RWPE1 (cell line): Measurements from ENCODE around the gene ITGB4.

Source experiments
- CTCF ChIA-PET: fragments of 350-600 bp; sonication (Branson Sonifier 250); formaldehyde crosslinking; extraction: SDS; loops from one replicate; lab custom pipeline; 2021; lab: Yijun Ruan, JAX
- POLR2A ChIA-PET: fragments of 400-600 bp; formaldehyde crosslinking; extraction: SDS; loops from one replicate; lab custom pipeline; 2020; ENCODE audit warnings: antibody characterized with exemption; ENCODE audit not compliant: low non-redundant PET; lab: Yijun Ruan, JAX
- DNase-seq: peaks from one replicate; pipeline ENCODE4 v3.0.0; 2012; ENCODE audit warnings: low spot score
- H3K27ac ChIP-seq: fragments of 450-650 bp; 2 replicates; pipeline ENCODE4 v1.5.1; 2017
- TF ChIP-seq, protein P1 (sequence below): fragments of 450-650 bp; conservative IDR thresholded peaks from 2 replicates; pipeline ENCODE4 v1.5.1; 2017; ENCODE audit warnings: low read depth, mild to moderate bottlenecking

ITGB4 gene

DNA sequence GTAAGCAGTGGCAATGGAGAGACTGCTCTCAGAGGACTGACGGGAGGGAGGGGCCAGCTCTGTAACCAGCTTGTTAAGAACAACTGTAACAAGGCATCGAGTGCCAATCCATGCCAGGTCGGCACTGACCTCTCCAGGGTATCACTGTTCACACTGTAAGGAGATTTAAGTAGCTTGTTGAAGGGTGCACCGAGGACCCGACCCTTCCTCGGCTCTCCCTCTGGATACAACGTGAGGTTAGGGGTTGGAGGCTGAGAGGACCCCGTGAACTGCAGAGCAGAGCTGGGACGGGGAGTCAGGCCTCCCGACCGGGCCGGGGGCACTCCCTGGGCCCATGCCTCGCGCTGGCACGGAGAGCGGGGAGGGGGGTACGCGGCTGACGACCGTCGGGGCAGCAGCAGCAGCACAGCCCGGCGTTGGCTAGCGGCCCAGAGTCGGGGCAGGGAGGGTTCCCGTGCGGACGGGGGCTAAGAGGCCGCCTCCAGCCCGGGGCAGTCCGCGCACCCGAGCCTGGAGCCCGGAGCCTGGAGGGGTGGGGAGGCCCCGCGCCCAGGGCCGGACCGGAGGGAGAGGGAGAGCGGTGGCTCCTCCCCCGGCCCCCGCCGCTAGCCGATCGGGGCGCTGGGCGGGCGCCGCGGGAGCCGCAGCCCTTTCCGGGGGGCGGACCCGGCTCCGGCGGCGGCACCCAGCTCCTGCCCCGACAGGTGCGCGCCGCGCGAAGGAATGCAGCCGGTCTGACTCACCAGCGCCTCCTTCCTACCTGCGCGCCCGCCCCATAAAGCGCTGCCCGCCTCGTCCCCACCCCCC is at the start of gene ITGB4:
Gene ITGB4 (plus strand): TSS at position 804 of the 807 bp plus-strand sequence. CDS start 3,245 bp downstream, outside the sequence.
- peak within 1 kb of the TSS; percentile 98 for H3K27ac ChIP-seq
- peak; percentile 92 for DNase-seq
- ChIA-PET POLR2A (interaction anchor here (0.6 to 4.0 kb wide), 7 partner anchors 10 to 39 kb away, joined by 5 to 39 read pairs (median 10); no protein-coding TSS in a partner anchor), CTCF (interaction anchor here (0.6 to 1.7 kb wide), 5 partner anchors 27 to 88 kb away, joined by 3 to 9 read pairs (median 6); partner anchors contain the start of gene SMIM5)
- TF ChIP-seq, protein P1, sequence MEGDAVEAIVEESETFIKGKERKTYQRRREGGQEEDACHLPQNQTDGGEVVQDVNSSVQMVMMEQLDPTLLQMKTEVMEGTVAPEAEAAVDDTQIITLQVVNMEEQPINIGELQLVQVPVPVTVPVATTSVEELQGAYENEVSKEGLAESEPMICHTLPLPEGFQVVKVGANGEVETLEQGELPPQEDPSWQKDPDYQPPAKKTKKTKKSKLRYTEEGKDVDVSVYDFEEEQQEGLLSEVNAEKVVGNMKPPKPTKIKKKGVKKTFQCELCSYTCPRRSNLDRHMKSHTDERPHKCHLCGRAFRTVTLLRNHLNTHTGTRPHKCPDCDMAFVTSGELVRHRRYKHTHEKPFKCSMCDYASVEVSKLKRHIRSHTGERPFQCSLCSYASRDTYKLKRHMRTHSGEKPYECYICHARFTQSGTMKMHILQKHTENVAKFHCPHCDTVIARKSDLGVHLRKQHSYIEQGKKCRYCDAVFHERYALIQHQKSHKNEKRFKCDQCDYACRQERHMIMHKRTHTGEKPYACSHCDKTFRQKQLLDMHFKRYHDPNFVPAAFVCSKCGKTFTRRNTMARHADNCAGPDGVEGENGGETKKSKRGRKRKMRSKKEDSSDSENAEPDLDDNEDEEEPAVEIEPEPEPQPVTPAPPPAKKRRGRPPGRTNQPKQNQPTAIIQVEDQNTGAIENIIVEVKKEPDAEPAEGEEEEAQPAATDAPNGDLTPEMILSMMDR: no peak

DNA sequence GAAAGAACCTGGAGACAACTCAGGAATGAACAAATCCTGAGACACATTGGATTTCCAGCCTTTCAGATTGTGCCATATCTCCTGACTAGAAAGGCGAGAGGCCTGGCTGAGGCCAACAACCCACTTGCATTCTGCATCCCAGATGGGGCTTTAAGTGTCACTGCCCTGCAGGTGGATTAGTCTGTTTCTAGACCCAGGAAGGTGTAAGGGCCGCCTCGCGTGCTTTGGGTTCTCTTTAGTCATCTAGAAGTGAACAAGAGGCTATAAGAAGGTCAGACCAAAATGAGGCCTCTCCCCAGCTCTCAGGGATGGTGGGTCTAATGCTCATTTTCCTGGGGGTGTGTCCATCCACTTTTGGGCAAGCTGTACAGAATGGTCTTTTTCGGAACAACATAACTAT is 49.2 kb upstream of the ITGB4 start:
- TF ChIP-seq, protein P1: no peak
- CTCF ChIA-PET: interaction anchor here (0.6 kb wide), 2 partner anchors 17 to 388 kb away, joined by 3 to 8 read pairs; no protein-coding TSS in a partner anchor
- DNase-seq: no peak
- no peak overlapping the region for H3K27ac ChIP-seq
- POLR2A ChIA-PET: no interaction called here

DNA sequence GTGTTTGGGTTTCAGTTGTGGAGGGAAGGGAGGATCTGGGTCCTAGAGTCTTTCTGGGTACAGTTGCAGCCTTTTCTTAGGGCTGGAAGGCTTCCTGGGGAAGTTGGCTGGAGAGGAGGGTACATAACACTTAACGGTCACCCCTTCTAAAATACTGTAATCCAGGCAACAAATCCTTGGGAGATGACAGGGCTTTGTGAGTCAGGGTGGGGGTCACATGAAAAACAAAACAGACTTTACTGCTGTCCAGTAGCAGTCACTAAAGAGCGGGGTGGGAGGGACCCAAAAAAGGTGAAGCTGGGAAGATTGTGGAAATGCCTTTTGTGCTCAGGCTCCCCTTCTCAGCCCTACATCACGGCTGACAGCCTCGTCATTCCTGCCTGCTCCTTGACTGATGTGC is 47.8 kb upstream of the ITGB4 start:
- H3K27ac ChIP-seq: peak overlapping the region; percentile 47
- POLR2A ChIA-PET: no interaction called here
- TF ChIP-seq, protein P1: no peak
- CTCF ChIA-PET: interaction anchor here (0.6 to 2.1 kb wide), 4 partner anchors 36 to 145 kb away, joined by 3 to 10 read pairs (median 4); no protein-coding TSS in a partner anchor
- DNase-seq: no peak

DNA sequence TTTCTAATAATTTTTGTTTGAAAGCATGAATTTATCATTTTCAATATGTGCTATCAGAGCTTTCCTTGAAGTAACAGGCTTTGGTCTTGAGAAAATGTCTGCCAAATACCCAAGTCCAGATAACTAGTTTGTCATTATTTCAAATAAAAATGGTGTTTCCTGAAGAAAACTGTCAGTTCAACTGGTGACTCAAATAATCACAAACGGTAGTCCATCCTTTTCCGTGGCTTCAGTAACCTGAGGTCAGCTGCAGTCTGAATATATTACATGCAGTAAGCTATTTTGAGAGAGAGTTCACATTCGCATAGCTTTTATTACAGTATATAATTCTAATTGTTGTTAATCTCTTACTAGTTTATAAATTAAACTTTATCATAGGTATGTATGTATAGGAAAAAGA is 44.8 kb upstream of the ITGB4 start:
- no peak overlapping the region for H3K27ac ChIP-seq
- DNase-seq: no peak
- POLR2A ChIA-PET: interaction anchor here (0.7 to 1.1 kb wide), 2 partner anchors 10 to 61 kb away, joined by 7 to 10 read pairs; partner anchors contain the start of gene RECQL5
- TF ChIP-seq, protein P1: no peak
- CTCF ChIA-PET: interaction anchor here (0.6 kb wide), 1 partner anchor 12 kb away, joined by 3 read pairs; no protein-coding TSS in a partner anchor

DNA sequence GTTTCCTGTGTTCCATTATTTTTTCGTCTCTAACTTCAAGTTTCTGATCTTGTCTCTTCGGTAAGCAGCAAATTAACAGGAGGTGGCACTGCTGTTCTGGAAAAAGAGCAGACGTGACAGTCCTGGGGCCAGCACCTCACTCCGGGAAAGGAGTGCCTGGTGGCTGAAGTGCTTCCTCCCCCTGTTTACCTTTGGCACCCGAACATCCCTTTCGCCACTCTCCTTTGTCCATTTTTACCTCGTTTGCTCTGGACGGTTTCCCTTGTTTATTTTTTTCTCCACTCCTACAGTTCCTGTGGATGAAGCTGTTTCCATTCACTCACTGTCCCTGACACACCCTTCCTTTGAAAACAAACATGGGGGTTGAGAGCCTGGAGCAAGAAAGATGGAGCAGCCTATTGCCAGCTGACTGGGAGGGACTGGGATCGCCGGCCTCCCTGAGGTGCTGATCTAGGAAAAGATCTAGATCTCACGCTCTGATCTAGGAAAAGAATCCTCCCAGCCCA is 41.5 kb upstream of the ITGB4 start:
- ChIA-PET CTCF (interaction anchor here (0.6 to 4.0 kb wide), 15 partner anchors 10 to 217 kb away, joined by 3 to 18 read pairs (median 5); partner anchors contain the start of genes ITGB4 and SMIM5), POLR2A (interaction anchor here (0.6 to 0.8 kb wide), 2 partner anchors 33 to 43 kb away, joined by 3 to 4 read pairs; no protein-coding TSS in a partner anchor)
- peak overlapping the region; percentile 100 for H3K27ac ChIP-seq
- DNase-seq: peak; percentile 49
- TF ChIP-seq, protein P1: no peak; the same call in 1 of the 2 replicates

DNA sequence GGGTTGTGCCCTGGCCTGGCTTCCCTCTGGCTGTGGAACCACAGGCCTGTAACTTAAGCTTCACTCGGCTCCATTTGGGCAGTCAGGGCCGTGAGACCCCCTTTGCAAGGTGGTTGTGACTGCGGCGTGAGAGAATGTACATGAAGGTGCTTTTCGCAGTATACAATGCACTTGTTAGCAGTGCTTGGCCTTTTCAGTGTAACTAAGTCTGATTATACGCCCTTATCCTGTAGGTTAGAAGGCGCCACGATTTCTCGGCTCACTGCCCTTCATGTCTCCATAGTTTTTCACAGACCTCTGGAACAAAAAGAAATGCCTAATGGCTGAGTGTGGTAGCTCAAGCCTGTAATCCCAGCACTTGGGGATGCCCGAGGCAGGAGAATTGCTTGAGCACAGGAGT is 40.8 kb upstream of the ITGB4 start:
- ChIA-PET CTCF (interaction anchor here (0.6 to 4.0 kb wide), 10 partner anchors 9 to 76 kb away, joined by 3 to 18 read pairs (median 8); partner anchors contain the start of genes ITGB4 and SMIM5), POLR2A (interaction anchor here (0.8 kb wide), 1 partner anchor 43 kb away, joined by 3 read pairs; no protein-coding TSS in a partner anchor)
- DNase-seq: no peak
- peak overlapping the region; percentile 100 for H3K27ac ChIP-seq
- TF ChIP-seq, protein P1: no peak
